Measurements from ENCODE around the gene TOR2A.
"Not testable (repeated sequence)": the region's sequence is repeated elsewhere in the genome, so short reads cannot be mapped to it uniquely, and the experiment has no call there.

Gene TOR2A

GRCh38 chr9:127734747-127735529, at the start of gene TOR2A:
Gene TOR2A, minus strand, starts transcription at chr9:127735294. Its CDS starts 24 bp downstream, at chr9:127735270.
- in situ Hi-C loops (cut with MboI; ENCODE audit: low sequenced_read_pairs), result no loop called here

- in situ Hi-C loops (cut with MboI; ENCODE audit: low sequenced_read_pairs), result no loop called here
Measured at GRCh38 chr9:127783111-127784008, 48.3 kb upstream of the TOR2A start.

GRCh38 chr9:127781806-127782205, 46.7 kb upstream of the TOR2A start:
- in situ Hi-C loops (cut with MboI; ENCODE audit: low sequenced_read_pairs), result no loop called here

GRCh38 chr9:127780909-127781308, 45.8 kb upstream of the TOR2A start:
- in situ Hi-C loops (cut with MboI; ENCODE audit: low sequenced_read_pairs), result not testable (repeated sequence)

- in situ Hi-C loops (cut with MboI; ENCODE audit: low sequenced_read_pairs), result no loop called here
Measured at GRCh38 chr9:127780126-127780885, 45.2 kb upstream of the TOR2A start.

- in situ Hi-C loops (cut with MboI; ENCODE audit: low sequenced_read_pairs), result no loop called here
Measured at GRCh38 chr9:127779136-127779981, 44.3 kb upstream of the TOR2A start.

GRCh38 chr9:127778280-127779135, 43.4 kb upstream of the TOR2A start, which contains the start of gene SH2D3C:
Gene SH2D3C, minus strand, starts transcription at chr9:127778666. Its CDS starts 39 bp downstream, at chr9:127778627.
- in situ Hi-C loops (cut with MboI; ENCODE audit: low sequenced_read_pairs), result no loop called here

- in situ Hi-C loops (cut with MboI; ENCODE audit: low sequenced_read_pairs), result no loop called here
Measured at GRCh38 chr9:127777368-127777980, 42.4 kb upstream of the TOR2A start.

- in situ Hi-C loops (cut with MboI; ENCODE audit: low sequenced_read_pairs), result no loop called here
Measured at GRCh38 chr9:127776924-127777289, 41.8 kb upstream of the TOR2A start.

GRCh38 chr9:127776195-127776923, 41.3 kb upstream of the TOR2A start:
- in situ Hi-C loops (cut with MboI; ENCODE audit: low sequenced_read_pairs), result no loop called here

- in situ Hi-C loops (cut with MboI; ENCODE audit: low sequenced_read_pairs), result no loop called here
Measured at GRCh38 chr9:127773981-127774380, 38.9 kb upstream of the TOR2A start.

- in situ Hi-C loops (cut with MboI; ENCODE audit: low sequenced_read_pairs), result no loop called here
Measured at GRCh38 chr9:127773272-127773671, 38.2 kb upstream of the TOR2A start.

GRCh38 chr9:127772603-127773002, 37.5 kb upstream of the TOR2A start:
- in situ Hi-C loops (cut with MboI; ENCODE audit: low sequenced_read_pairs), result no loop called here

- in situ Hi-C loops (cut with MboI; ENCODE audit: low sequenced_read_pairs), result no loop called here
Measured at GRCh38 chr9:127771570-127772189, 36.6 kb upstream of the TOR2A start.

- in situ Hi-C loops (cut with MboI; ENCODE audit: low sequenced_read_pairs), result no loop called here
Measured at GRCh38 chr9:127770905-127771569, 35.9 kb upstream of the TOR2A start.

- in situ Hi-C loops (cut with MboI; ENCODE audit: low sequenced_read_pairs), result no loop called here
Measured at GRCh38 chr9:127770583-127770904, 35.5 kb upstream of the TOR2A start.

GRCh38 chr9:127769929-127770582, 35.0 kb upstream of the TOR2A start:
- in situ Hi-C loops (cut with MboI; ENCODE audit: low sequenced_read_pairs), result no loop called here
